Measurements from ENCODE around the gene TLN1. TPM values are rescaled to one million over a fixed set of nuclear protein-coding genes. Genes with fewer than 3 reads are reported as not detected.

Gene TLN1
- total RNA-seq, 1 donor from 2014 or later: 56.2 TPM

- H3K27me3 Mint-ChIP-seq (ENCODE audit: unreplicated experiment): peaks cover 2% of the 10 kb centered on the region
- H3K27ac Mint-ChIP-seq (ENCODE audit: unreplicated experiment): no peak overlapping the region
- TF ChIP-seq CTCF (IDR thresholded peaks at IDR 0.05; ENCODE audit: partially characterized antibody, unreplicated experiment): no peak
- H3K9me3 Mint-ChIP-seq (ENCODE audit: unreplicated experiment): no peaks in the 10 kb centered on the region
- no peak for DNase-seq
- H3K4me1 Mint-ChIP-seq (ENCODE audit: low read depth, unreplicated experiment): no peaks in the 10 kb centered on the region
- no peaks in the 10 kb centered on the region for H3K36me3 Mint-ChIP-seq (ENCODE audit: unreplicated experiment)
- H3K4me3 Mint-ChIP-seq (ENCODE audit: unreplicated experiment): no peak overlapping the region
Observed at GRCh38 chr9:35700942-35701341, 31.1 kb downstream of the TLN1 start.

DNA sequence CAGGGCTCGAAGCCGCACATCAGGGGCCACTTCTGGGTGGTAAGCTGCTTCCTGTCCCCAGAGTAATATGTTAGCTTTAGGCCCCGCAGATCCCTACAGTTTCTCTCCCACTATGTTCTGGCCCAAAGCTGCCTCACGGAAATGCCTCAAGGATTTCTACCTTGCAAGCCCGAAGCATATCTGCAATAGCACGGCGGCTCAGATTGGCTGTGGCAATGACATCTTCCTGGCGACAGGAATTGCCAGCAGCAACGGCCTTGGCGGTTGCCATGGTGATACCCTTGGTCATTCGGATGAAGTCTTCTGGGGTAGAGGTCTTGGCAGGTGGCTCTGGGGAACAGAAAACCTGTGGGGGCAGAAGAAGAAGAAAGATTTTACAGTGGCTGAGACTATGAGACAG lies 32.0 kb downstream of the TLN1 start:
- no peak for DNase-seq
- Mint-ChIP-seq H3K4me3 (ENCODE audit: unreplicated experiment) (no peak overlapping the region), H3K27me3 (ENCODE audit: unreplicated experiment) (peaks cover 2% of the 10 kb centered on the region)

GRCh38 chr9:35698231-35698630 lies 33.8 kb downstream of the TLN1 start:
- Mint-ChIP-seq H3K4me1 (ENCODE audit: low read depth, unreplicated experiment) (no peaks in the 10 kb centered on the region), H3K4me3 (ENCODE audit: unreplicated experiment) (no peak overlapping the region), H3K9me3 (ENCODE audit: unreplicated experiment) (no peaks in the 10 kb centered on the region), H3K27ac (ENCODE audit: unreplicated experiment) (no peak overlapping the region), H3K36me3 (ENCODE audit: unreplicated experiment) (no peaks in the 10 kb centered on the region), H3K27me3 (ENCODE audit: unreplicated experiment) (peaks cover 2% of the 10 kb centered on the region)
- no peak for DNase-seq
- TF ChIP-seq CTCF (IDR thresholded peaks at IDR 0.05; ENCODE audit: partially characterized antibody, unreplicated experiment): no peak

More for the DNA sequence above, 32.0 kb downstream of the TLN1 start:
- Mint-ChIP-seq H3K4me1 (ENCODE audit: low read depth, unreplicated experiment) (no peaks in the 10 kb centered on the region), H3K36me3 (ENCODE audit: unreplicated experiment) (no peaks in the 10 kb centered on the region), H3K27ac (ENCODE audit: unreplicated experiment) (no peak overlapping the region), H3K9me3 (ENCODE audit: unreplicated experiment) (no peaks in the 10 kb centered on the region)
- no peak for TF ChIP-seq CTCF (IDR thresholded peaks at IDR 0.05; ENCODE audit: partially characterized antibody, unreplicated experiment)

DNA sequence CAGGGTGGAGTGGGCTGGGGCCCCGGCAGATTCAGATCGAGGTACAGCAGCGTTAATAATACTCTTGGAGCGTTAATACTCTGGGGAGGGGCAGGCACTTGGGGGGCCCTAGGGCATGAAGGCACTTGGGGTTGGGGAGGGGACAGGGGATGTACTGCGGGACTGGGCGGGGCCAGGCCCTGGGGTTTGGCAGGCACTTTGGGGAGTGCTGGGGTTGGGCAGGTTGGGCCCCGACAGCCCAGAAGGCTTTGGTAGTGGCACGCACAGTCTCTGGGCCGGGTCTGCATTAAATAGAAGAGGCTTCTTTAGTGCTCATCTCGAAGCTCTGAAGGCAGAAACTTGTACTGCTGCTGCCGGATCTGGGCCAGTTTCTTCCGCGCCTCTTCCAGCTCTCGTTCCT lies 34.5 kb downstream of the TLN1 start:
- no peak for DNase-seq
- Mint-ChIP-seq H3K27ac (ENCODE audit: unreplicated experiment) (no peak overlapping the region), H3K36me3 (ENCODE audit: unreplicated experiment) (no peaks in the 10 kb centered on the region), H3K9me3 (ENCODE audit: unreplicated experiment) (no peaks in the 10 kb centered on the region), H3K4me3 (ENCODE audit: unreplicated experiment) (peak overlapping the region; percentile 34), H3K4me1 (ENCODE audit: low read depth, unreplicated experiment) (no peaks in the 10 kb centered on the region), H3K27me3 (ENCODE audit: unreplicated experiment) (peaks cover 2% of the 10 kb centered on the region)
- no peak for TF ChIP-seq CTCF (IDR thresholded peaks at IDR 0.05; ENCODE audit: partially characterized antibody, unreplicated experiment)

GRCh38 chr9:35696520-35697215 lies 35.3 kb downstream of the TLN1 start:
- H3K36me3 Mint-ChIP-seq (ENCODE audit: unreplicated experiment): no peaks in the 10 kb centered on the region
- H3K27me3 Mint-ChIP-seq (ENCODE audit: unreplicated experiment): peaks cover 4% of the 10 kb centered on the region
- TF ChIP-seq CTCF (IDR thresholded peaks at IDR 0.05; ENCODE audit: partially characterized antibody, unreplicated experiment): peak; percentile 85
- DNase-seq: peak; percentile 67
- peaks cover 3% of the 10 kb centered on the region for H3K4me1 Mint-ChIP-seq (ENCODE audit: low read depth, unreplicated experiment)
- peaks cover 3% of the 10 kb centered on the region for H3K9me3 Mint-ChIP-seq (ENCODE audit: unreplicated experiment)
- H3K4me3 Mint-ChIP-seq (ENCODE audit: unreplicated experiment): no peak overlapping the region
- H3K27ac Mint-ChIP-seq (ENCODE audit: unreplicated experiment): no peak overlapping the region

Data from glutamatergic neuron (in vitro differentiated cells).